HK-2 (cell line): ENCODE data around the gene PELI2.

Experiments
- DNase-seq: peaks from one replicate; pipeline ENCODE4 v3.0.0-alpha.2; 2018; ENCODE audit not compliant: unreplicated experiment

PELI2 gene

GRCh38 chr14:56119201-56119981 is 1.2 kb downstream of the PELI2 start:
- DNase-seq, result peak; percentile 50

- DNase-seq, result no peak
Measured at GRCh38 chr14:56120091-56120691, 2.0 kb downstream of the PELI2 start.

GRCh38 chr14:56121816-56122215 is 3.6 kb downstream of the PELI2 start:
- no peak for DNase-seq

GRCh38 chr14:56122301-56122700 is 4.1 kb downstream of the PELI2 start:
- no peak for DNase-seq

DNA sequence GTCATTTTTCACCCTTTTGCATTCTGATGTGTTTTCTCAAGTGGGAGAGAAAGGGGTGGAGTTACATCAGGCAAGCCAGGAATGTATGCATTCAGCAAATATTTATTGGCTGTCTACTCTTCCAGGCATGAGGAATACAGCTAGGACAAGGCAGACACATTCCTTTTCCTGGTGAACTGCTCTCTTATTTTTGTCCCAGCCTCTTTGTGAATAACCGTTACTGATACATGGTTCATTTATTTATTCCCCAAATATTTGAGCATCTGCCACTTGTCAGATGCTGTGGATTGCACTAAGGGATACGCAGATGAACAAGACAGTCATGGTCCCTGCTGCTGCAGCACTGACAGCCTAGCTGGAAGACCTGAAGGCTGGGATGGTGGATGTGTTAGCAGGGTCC is 6.1 kb downstream of the PELI2 start:
- no peak for DNase-seq

GRCh38 chr14:56125772-56126636 is 7.8 kb downstream of the PELI2 start:
- DNase-seq, result no peak

DNA sequence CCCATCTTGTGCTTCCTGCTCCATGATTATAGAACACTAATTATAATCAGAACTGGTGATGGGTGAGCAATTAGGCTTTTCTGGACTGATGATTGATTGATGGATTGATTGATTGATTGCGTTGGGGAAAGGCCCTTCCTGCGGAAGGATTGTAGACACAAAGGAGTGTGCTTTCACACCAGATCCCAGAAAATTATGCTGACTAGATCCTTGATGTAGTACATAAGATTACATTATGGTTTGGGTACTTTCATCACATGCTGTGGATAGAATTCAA is 8.4 kb downstream of the PELI2 start:
- DNase-seq, result no peak

GRCh38 chr14:56127156-56127555 is 8.9 kb downstream of the PELI2 start:
- no peak for DNase-seq

DNA sequence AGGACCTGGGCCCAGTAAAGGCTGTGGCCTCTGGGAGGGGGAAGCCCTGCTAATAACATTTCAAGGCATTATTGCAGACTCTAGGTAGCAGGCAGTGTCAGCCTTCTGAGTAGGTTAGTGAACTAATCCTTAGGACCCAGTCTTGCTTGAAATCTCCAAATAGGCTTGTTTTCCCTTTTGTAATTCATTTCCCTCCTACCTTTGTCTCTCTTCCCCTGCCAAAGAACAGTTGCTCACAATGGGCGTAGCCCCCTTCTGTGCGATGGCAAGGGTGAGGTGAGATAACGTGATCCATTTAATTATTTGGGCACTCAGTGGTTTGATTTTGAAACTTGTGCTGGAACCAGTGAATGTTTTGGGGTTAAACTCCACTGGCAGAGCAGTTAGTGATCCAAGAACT is 10.9 kb downstream of the PELI2 start:
- no peak for DNase-seq

GRCh38 chr14:56129933-56130332 is 11.7 kb downstream of the PELI2 start:
- DNase-seq, result no peak

DNA sequence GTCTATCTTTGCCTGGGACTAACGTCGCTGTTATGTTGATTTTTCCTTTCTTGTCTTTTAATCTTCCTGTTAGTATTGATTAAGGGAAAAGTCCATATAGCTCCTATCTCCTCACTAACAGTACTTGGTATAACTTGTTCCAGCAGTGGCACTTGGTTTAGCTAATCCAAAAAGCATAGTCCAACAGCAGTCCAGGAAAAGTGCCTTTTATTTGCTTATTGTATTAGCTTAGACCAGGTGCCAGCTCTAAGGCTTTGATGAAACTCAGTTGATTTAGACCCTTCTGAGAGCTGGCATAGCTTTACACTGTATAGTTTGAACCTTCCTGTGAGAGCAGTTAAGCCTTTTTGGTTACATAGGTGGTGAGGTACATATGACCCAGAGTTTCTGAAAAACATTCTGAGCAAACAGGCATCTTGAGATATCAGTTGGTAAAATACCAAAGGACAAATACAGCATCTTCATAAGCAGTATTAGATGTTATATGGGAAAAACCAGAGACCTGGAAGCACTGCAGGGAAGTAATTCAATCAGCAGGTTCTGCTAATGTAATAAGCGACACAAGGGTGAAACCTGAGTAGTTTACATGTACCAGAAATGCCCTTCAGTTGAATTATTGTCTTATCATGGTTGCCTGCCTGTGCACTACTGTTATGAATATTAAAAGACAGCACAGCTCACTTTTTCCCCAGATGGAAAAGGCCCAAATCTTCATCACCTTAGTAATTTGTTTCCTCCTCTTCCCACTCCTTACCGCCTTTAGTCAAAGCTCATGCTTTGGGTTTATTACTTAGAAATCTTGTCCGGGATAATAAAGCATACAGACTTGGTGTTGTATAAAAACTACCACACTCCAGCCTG is 13.0 kb downstream of the PELI2 start:
- no peak for DNase-seq

DNA sequence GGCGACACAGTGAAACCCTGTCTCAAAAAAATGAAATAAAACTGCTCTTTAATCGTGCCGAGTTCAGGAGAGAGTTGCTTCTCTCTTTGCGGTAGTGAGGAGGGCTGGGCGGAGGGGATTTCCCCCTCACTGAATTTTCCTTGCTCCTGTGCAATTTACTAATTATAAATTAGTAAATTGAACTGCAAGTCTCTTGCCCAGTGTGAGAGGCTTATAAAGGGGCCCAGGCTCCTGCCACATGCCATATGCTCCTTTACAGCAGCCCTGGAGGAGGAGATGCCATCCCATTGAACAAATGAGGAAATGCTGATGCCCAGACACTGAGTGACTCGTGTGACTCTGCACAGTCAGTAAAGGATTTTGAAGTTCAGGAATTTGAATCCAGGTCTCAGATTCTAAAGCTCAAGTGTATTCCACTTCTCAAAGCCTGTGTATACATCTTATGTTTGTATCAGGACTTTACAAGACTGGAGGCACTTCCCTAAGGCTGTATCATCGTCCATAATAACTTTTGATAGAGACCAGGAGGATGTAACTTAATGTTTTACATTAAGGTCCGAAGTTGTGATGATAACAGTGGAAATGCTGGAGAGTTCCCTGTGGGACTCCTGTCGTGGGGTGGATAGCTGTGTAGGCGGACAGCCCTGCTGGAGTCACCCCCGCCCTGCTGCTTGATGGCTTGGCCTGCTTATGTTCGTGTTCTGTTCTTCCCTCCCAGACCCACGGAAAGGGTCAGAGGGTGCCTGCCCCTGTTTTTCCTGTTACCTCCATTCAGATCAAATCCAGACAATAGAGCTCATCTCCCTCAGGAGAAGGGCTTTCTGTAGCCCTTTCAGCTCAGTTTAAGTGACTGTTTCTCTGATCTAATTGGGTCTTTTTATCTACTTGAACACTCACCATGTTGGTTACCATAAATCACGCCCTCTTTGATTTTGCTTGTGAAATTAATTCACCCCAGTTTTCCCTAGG is 13.9 kb downstream of the PELI2 start:
- no peak for DNase-seq

DNA sequence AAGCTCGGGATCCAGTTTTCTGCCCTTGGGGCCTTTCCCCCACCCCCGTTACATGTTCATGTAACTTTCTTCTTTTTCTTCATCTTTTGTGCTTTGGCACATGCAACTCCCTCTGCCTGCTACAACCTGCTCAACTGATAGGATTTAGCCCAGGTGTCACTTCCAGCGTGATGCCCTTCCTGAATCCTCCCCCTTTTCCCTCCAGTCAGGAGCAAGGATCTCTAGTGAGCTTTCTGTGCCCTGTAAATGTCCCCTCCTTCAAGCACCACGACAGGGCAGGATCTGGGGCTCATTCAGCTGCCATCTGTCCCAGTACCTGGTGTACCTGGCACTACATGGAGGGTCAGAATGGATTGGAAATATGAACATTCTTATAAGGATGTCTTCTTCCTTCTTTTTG is 15.3 kb downstream of the PELI2 start:
- no peak for DNase-seq

- DNase-seq, result no peak
Measured at GRCh38 chr14:56135001-56135400, 16.8 kb downstream of the PELI2 start.

GRCh38 chr14:56135668-56136067 is 17.5 kb downstream of the PELI2 start:
- DNase-seq, result no peak

DNA sequence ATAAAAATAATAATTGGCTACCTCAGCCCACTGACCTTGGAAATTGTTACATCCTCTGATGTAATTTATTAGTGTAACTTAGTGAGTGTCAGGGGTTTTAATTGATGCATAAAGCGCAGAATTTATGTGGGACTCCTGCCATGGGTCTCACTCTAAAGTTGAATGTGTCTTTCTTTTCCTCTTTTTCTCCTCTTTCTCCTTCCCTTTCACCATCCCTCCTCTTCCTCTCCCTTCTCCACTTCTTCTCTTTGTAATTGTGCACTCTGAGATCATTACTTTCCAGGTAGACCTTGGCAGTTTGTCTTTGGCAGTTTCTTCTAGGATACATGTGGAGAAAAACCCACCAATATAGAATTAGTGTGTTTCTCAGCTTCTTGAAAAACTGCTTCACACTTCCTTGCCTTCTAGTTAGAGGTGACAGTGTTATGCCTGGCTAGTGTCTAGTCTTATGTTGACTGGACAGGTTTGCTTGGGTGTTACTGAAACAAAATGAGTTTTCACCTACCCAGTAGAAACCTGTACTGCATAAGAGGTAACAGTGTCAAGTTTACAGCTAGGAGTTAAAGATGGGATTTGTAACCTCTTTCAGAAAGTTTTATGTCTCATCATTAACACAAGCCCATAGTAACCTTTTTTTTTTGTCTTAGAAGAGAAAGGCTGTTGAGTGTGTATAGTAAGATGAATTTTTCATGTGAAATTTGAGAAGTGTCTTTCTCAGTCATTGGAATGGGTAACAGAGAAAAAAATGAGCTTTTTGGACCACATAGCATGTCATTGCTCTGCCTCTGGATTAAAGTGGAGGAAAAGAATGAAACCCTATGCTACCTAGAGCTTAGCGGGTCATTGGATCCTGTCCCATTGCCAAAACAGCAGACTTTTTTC is 18.6 kb downstream of the PELI2 start:
- no peak for DNase-seq

- no peak for DNase-seq
Measured at GRCh38 chr14:56137453-56137807, 19.2 kb downstream of the PELI2 start.

- DNase-seq, result no peak
Measured at GRCh38 chr14:56137849-56138248, 19.6 kb downstream of the PELI2 start.

DNA sequence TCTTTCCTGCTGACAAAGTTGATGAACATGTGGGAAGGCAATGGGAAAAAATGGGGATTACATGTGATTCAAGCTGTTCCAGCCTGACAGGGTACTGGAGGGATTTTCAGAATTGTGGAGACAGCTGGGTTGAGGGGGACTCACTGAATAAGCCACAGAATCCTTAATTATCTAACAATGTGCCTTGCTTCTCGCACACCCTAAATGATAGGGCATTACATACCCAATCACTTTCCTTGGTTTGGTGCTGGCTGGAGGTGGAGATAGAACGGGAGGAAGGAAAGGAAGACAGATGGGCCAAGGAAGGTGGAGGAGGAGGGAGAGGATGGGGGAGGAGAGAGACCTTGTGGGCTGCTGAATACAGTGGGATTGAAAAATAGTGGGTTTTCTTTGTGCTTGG is 20.7 kb downstream of the PELI2 start:
- no peak for DNase-seq

DNA sequence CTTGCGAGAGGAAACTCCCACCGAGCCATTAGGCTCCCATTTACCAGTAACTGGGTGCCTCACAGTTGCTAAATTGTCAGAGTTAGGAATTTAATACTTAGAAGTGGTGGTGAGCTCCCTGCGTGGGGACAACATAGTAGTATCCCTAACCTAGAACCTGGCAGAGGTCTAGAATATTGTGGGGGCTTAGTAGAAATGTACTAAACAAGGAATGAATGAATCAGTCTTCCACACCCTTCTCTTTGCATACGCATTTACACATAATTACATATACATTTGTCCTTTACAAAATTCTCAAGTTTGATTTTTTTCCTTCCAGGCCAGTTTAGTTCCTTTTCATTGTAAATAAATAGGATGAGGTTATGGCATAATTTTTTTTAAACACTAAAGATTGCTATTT is 24.1 kb downstream of the PELI2 start:
- no peak for DNase-seq
